ENCODE results near the gene KCNG4. TPM values are rescaled to one million over a fixed set of nuclear protein-coding genes. Genes with fewer than 3 reads are reported as not detected.

KCNG4 gene
- total RNA-seq, 1 experiment from 2014 or later: not detected

DNA sequence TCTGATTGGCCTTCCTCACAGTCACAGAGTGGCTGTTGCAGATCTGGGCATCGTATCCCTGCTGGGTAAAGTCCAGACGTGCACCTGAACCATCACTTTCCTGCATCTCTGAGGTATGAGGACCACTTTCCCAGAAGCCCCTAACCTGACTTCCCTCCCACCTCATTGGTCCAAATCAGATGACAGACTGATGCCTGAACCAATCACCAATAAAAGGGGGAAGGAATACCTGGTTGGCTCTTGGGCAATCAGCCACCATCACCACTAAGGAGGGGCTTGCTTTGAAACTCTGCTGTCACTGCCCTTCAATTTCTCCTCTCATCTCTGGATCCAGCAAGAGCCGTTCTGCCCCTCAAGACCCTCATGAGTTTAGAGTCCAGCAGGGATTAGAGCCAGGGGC lies 41.3 kb upstream of the KCNG4 start:
- H3K9me3 ChIP-seq (ENCODE audit: control insufficient read depth, low read depth, low read length): no peaks in the 10 kb centered on the region
- H3K27me3 ChIP-seq (ENCODE audit: insufficient read depth, low read length): no peaks in the 10 kb centered on the region
- no peak overlapping the region for H2BK12ac ChIP-seq (ENCODE audit: insufficient read length, low read depth, low read length)
- DNase-seq: peak; percentile 63
- no peak overlapping the region for H2AFZ ChIP-seq (ENCODE audit: low read length)
- no peak overlapping the region for H2BK5ac ChIP-seq (ENCODE audit: insufficient read length, low read length)
- H3K27me3 Mint-ChIP-seq (ENCODE audit: low read depth): peaks cover 5% of the 10 kb centered on the region
- H3K4me2 ChIP-seq (ENCODE audit: insufficient read depth, insufficient read length, low read length): no peak overlapping the region
- no peak overlapping the region for H2AK5ac ChIP-seq (ENCODE audit: insufficient read length, low read length)
- H3K56ac ChIP-seq (ENCODE audit: insufficient read length, low read depth, low read length): no peak overlapping the region
- no peaks in the 10 kb centered on the region for H4K20me1 ChIP-seq (ENCODE audit: control insufficient read depth, insufficient read depth, insufficient read length)
- H3K4me1 Mint-ChIP-seq: peaks cover 28 to 36% of the 10 kb centered on the region in 2 experiments
- no peak overlapping the region for H3K18ac ChIP-seq (ENCODE audit: insufficient read length, low read depth, low read length)
- H3K9me3 Mint-ChIP-seq: no peaks in the 10 kb centered on the region
- H3K23ac ChIP-seq (ENCODE audit: insufficient read length, low read depth, low read length): no peak overlapping the region
- H3K79me1 ChIP-seq (ENCODE audit: insufficient read depth, low read depth, low read length, poor library complexity, severe bottlenecking): no peaks in the 10 kb centered on the region
- no peak overlapping the region for H3K4ac ChIP-seq (ENCODE audit: low read depth, low read length)
- no peak overlapping the region for H4K91ac ChIP-seq (ENCODE audit: insufficient read length, low read depth, low read length)
- no peak overlapping the region; a peak in 1 of 5 replicates for H3K4me3 Mint-ChIP-seq
- TF ChIP-seq, protein P1, sequence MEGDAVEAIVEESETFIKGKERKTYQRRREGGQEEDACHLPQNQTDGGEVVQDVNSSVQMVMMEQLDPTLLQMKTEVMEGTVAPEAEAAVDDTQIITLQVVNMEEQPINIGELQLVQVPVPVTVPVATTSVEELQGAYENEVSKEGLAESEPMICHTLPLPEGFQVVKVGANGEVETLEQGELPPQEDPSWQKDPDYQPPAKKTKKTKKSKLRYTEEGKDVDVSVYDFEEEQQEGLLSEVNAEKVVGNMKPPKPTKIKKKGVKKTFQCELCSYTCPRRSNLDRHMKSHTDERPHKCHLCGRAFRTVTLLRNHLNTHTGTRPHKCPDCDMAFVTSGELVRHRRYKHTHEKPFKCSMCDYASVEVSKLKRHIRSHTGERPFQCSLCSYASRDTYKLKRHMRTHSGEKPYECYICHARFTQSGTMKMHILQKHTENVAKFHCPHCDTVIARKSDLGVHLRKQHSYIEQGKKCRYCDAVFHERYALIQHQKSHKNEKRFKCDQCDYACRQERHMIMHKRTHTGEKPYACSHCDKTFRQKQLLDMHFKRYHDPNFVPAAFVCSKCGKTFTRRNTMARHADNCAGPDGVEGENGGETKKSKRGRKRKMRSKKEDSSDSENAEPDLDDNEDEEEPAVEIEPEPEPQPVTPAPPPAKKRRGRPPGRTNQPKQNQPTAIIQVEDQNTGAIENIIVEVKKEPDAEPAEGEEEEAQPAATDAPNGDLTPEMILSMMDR (conservative IDR thresholded peaks at IDR 0.05): no peak
- WGBS (ENCODE audit: extremely low coverage, insufficient read length, low lambda C conversion rate): no CpG with 5 or more reads among the region's 3 CpGs
- H3K79me2 ChIP-seq (ENCODE audit: insufficient read depth, low read length): no peaks in the 10 kb centered on the region
- no peak overlapping the region for H3K9ac ChIP-seq (ENCODE audit: extremely low read depth, insufficient read length, low read length)
- no peak overlapping the region for H3K14ac ChIP-seq (ENCODE audit: insufficient read depth, low read length)
- no peaks in the 10 kb centered on the region for H3K23me2 ChIP-seq (ENCODE audit: insufficient read length, low read depth, low read length, poor library complexity, severe bottlenecking)
- no peak overlapping the region for H4K5ac ChIP-seq (ENCODE audit: insufficient read length, low read depth, low read length)
- H3K27ac Mint-ChIP-seq: no peak overlapping the region
- H2BK15ac ChIP-seq (ENCODE audit: low read depth, low read length): no peak overlapping the region
- no peak overlapping the region for H3T11ph ChIP-seq (ENCODE audit: low read length)
- peaks cover 4% of the 10 kb centered on the region; the same call in 1 of the 2 replicates for H3K4me1 ChIP-seq (ENCODE audit: insufficient read depth, low read length)
- no peak overlapping the region for H3K27ac ChIP-seq (ENCODE audit: insufficient read length, low read depth, low read length)
- H2BK20ac ChIP-seq (ENCODE audit: low read depth, low read length, poor library complexity, severe bottlenecking): no peak overlapping the region
- H3K36me3 Mint-ChIP-seq (ENCODE audit: insufficient read depth in 1 of 3, low read depth in 3 of 3): no peaks in the 10 kb centered on the region
- no peak overlapping the region for H2BK120ac ChIP-seq (ENCODE audit: low read depth, low read length, poor library complexity, severe bottlenecking)
- H4K8ac ChIP-seq (replicated peaks; ENCODE audit: insufficient read length, low read depth, low read length): no peak overlapping the region
